WI38 (cell line): Measurements from ENCODE around the gene DPYSL5.
"Not testable (repeated sequence)": the region's sequence is repeated elsewhere in the genome, so short reads cannot be mapped to it uniquely, and the experiment has no call there.

Experiments
- H3K4me3 ChIP-seq: 2 replicates; pipeline ENCODE4 v1.5.1; 2011; ENCODE audit warnings: low read depth, mild to moderate bottlenecking, control low read depth, low read length
- TF ChIP-seq, protein P1 (sequence below): IDR thresholded peaks from 2 replicates; pipeline ENCODE4 v1.5.1; 2012; ENCODE audit warnings: low read depth, mild to moderate bottlenecking, control low read depth, low read length

The DPYSL5 gene

DNA sequence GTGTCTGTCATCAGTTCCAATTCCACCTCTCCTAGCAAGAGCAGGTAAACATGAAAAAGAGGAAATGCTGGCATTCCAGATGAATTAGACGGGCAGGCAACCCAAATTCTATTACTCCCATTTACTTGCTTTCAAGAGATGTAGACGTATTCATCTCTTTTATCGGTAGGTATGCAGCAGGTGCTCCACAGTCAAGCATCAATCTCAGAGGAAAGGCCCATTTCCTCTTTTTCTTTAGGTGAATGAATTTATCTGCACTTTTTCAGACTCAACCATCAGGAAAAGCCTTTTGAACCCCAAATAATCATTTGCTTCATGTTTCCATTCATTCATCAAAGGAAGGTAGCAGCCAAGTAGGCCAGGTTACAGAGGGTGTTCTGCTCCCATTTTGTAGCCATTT lies 27.9 kb downstream of the DPYSL5 start:
- TF ChIP-seq, protein P1, sequence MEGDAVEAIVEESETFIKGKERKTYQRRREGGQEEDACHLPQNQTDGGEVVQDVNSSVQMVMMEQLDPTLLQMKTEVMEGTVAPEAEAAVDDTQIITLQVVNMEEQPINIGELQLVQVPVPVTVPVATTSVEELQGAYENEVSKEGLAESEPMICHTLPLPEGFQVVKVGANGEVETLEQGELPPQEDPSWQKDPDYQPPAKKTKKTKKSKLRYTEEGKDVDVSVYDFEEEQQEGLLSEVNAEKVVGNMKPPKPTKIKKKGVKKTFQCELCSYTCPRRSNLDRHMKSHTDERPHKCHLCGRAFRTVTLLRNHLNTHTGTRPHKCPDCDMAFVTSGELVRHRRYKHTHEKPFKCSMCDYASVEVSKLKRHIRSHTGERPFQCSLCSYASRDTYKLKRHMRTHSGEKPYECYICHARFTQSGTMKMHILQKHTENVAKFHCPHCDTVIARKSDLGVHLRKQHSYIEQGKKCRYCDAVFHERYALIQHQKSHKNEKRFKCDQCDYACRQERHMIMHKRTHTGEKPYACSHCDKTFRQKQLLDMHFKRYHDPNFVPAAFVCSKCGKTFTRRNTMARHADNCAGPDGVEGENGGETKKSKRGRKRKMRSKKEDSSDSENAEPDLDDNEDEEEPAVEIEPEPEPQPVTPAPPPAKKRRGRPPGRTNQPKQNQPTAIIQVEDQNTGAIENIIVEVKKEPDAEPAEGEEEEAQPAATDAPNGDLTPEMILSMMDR = no peak
- no peak overlapping the region for H3K4me3 ChIP-seq

DNA sequence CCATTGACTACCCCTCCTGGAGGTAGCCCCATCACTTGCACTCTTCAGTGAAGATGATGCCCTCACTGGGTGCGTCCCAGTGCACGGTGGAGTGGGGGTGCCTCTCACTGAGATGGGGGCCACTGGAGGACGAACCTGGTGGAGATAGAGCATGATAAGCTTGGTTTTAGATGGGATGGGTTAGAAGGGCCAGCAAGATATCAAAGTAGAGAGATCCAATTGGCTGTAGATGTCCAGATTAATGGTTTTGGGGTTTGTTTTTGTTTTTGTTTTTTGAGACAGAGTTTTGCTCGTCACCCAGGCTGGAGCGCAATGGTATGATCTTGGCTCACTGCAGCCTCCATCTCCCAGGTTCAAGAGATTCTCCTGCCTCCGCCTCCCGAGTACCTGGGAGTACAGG lies 28.3 kb downstream of the DPYSL5 start:
- H3K4me3 ChIP-seq = no peak overlapping the region
- TF ChIP-seq, protein P1 = no peak

DNA sequence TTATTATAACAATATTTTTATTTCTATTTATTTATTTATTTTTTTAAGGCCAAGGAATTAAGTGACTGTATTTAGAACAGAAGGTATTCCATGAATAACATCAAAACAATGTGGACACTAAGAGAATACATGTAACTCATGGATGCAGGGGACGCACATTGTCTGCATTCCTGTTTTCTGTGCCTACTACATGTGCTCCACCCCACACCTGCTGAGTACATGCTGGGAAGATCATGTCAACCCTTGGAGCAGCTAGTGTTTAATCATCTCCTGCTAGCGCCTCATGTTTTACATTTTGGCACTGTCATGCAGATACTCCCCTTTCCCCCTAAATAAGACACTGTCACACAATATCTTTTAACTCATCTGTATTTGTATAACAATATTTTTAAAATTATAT lies 29.3 kb downstream of the DPYSL5 start:
- TF ChIP-seq, protein P1 = no peak
- H3K4me3 ChIP-seq = no peak overlapping the region

DNA sequence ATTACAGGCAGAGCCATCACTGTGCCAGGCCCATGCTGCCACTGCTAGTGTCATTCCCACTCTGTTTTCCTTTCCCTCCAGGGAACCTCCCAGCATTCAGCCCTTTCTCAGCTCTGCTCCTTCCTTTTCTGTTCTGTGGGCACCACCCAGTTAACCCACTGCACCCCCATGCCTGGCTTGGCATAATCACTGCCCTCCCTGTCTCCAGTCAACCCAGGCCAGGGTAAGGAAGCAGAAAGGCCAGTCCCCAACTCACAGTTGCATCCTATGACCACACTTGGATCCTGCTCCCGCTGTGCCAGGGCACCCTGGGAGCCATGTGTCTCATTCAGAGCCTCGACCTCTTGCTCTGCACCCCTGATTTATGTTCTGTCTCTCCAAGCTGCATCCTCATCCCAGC lies 32.2 kb downstream of the DPYSL5 start:
- H3K4me3 ChIP-seq = no peak overlapping the region
- TF ChIP-seq, protein P1 = no peak

DNA sequence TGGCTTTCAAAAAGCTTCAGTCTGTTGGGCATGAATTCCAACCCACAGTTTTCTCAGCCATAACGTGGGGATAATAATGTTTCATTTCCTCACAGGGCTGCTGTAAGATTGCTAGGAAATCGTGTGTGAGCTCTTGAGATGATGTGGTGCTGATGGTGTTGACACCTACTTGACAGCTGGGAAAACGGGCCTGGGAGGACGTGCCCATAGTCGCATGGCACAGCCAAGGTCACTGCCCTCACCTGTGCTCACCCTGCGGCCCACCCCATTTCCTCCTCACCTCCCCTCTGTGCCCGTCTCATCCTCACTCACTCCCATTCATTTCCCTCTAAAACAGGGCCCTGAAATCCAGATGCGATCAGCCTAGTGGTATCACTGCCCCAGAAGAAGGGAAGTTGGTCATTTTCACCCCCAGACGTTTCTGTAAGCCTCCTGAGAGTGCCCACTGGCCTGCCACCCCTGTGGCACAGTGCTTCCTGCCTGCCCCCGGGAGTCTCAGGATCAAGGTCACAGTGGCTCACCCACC lies 33.0 kb downstream of the DPYSL5 start:
- TF ChIP-seq, protein P1 = no peak
- H3K4me3 ChIP-seq = no peak overlapping the region

DNA sequence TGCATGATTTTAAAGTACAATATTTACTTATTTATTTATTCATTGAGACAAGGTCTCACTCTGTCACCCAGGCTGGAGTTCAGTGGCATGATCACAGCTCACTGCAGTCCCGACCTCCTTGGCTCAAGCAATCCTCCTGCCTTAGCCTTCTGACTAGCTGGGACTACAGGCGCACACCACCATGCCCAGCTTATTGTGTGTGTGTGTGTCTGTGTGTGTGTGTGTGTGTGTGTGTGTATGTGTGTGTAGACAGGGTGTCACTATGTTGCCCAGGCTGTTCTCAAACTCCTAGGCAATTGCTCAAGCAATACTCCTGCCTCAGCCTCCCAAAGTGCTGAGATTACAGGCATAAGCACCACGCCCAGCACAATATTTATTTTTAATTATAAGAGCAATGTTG lies 34.3 kb downstream of the DPYSL5 start:
- not testable (repeated sequence) for H3K4me3 ChIP-seq

DNA sequence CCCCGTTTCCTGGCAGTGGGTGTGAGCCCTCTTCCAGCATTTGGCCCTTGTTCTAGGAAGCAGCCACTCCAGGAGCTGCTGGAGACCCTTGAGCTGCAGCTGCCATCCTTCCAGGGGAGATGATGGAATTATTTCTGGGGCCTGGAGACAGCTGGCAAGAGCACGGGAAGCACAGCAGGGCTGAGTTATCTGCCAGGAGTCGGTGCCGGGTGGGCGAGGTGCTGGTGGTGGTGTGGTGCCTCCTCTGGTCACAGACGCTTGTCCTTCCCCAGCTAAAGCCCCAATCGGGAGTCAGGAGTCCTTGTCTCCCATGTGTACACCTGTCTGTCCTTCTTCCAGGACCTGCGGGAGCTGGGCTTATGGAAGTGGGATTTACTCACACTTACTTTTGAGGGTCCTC lies 36.0 kb downstream of the DPYSL5 start:
- H3K4me3 ChIP-seq = no peak overlapping the region
- TF ChIP-seq, protein P1 = no peak

DNA sequence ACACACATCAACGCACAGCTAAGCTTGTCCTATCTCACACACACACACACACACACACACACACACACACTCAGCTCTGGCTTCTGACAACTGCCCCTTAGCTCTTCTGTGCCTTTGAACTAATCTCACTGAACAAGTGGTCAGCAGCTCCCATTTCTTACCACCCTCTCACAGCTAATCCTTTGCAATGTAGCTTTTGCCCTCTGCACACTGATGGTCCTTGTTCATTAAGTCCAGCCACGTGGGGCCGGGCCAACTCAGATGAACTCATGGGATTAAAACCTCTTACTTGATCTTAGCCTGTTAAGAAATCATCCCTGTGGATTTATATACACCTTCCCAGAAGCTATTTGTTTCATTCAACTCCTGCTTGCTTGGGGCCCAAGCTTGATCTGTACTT lies 36.6 kb downstream of the DPYSL5 start:
- no peak overlapping the region for H3K4me3 ChIP-seq
- TF ChIP-seq, protein P1 = no peak
